ENCODE results near the gene EPM2AIP1. TPM values are rescaled to one million over a fixed set of nuclear protein-coding genes. Genes with fewer than 3 reads are reported as not detected.

Gene EPM2AIP1
- total and polyA plus RNA-seq, 9 of the 15 experiments (the other 6 are each of a cell fraction or from before 2014, with no cell fraction given): 6.7 to 44.8 (median 25.2) TPM

DNA sequence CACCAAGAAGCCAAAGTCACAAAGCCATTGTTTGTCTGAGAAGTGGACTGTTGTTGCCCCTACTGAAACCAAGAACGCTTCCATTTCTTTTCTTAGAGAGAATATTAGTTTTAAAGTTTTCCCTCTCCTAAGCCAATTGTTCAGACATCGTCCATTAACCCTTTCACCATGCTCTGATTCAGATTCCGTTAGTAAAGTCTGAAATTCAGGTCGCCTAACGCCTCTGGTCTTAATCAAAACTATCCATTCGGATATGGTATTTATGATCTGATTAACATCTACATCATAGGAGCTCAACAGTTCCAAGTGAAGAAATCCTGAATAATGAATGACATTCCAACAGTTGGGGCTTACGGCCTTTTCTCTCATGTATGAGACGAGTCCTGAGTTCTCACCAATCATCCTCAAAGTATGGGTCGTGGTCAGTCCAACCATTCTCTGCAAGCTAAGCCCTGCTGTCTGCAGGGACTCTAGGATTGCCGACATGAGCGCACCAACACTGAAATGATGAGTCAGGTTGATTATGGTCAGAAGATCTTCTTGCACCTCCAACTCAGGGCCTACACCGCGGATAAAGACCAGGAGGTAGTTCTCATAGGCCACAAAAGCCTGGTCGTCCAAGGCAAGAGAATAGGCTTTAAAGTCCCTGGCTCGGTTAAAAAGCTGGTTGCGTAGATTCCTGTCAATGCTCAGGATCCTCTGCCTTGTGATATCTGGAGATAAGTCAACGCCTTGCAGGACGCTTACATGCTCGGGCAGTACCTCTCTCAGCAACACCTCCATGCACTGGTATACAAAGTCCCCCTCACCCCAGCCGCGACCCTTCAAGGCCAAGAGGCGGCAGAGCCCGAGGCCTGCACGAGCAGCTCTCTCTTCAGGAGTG is 767 bp downstream of the EPM2AIP1 start (continued):
- TF ChIP-seq, protein P1, sequence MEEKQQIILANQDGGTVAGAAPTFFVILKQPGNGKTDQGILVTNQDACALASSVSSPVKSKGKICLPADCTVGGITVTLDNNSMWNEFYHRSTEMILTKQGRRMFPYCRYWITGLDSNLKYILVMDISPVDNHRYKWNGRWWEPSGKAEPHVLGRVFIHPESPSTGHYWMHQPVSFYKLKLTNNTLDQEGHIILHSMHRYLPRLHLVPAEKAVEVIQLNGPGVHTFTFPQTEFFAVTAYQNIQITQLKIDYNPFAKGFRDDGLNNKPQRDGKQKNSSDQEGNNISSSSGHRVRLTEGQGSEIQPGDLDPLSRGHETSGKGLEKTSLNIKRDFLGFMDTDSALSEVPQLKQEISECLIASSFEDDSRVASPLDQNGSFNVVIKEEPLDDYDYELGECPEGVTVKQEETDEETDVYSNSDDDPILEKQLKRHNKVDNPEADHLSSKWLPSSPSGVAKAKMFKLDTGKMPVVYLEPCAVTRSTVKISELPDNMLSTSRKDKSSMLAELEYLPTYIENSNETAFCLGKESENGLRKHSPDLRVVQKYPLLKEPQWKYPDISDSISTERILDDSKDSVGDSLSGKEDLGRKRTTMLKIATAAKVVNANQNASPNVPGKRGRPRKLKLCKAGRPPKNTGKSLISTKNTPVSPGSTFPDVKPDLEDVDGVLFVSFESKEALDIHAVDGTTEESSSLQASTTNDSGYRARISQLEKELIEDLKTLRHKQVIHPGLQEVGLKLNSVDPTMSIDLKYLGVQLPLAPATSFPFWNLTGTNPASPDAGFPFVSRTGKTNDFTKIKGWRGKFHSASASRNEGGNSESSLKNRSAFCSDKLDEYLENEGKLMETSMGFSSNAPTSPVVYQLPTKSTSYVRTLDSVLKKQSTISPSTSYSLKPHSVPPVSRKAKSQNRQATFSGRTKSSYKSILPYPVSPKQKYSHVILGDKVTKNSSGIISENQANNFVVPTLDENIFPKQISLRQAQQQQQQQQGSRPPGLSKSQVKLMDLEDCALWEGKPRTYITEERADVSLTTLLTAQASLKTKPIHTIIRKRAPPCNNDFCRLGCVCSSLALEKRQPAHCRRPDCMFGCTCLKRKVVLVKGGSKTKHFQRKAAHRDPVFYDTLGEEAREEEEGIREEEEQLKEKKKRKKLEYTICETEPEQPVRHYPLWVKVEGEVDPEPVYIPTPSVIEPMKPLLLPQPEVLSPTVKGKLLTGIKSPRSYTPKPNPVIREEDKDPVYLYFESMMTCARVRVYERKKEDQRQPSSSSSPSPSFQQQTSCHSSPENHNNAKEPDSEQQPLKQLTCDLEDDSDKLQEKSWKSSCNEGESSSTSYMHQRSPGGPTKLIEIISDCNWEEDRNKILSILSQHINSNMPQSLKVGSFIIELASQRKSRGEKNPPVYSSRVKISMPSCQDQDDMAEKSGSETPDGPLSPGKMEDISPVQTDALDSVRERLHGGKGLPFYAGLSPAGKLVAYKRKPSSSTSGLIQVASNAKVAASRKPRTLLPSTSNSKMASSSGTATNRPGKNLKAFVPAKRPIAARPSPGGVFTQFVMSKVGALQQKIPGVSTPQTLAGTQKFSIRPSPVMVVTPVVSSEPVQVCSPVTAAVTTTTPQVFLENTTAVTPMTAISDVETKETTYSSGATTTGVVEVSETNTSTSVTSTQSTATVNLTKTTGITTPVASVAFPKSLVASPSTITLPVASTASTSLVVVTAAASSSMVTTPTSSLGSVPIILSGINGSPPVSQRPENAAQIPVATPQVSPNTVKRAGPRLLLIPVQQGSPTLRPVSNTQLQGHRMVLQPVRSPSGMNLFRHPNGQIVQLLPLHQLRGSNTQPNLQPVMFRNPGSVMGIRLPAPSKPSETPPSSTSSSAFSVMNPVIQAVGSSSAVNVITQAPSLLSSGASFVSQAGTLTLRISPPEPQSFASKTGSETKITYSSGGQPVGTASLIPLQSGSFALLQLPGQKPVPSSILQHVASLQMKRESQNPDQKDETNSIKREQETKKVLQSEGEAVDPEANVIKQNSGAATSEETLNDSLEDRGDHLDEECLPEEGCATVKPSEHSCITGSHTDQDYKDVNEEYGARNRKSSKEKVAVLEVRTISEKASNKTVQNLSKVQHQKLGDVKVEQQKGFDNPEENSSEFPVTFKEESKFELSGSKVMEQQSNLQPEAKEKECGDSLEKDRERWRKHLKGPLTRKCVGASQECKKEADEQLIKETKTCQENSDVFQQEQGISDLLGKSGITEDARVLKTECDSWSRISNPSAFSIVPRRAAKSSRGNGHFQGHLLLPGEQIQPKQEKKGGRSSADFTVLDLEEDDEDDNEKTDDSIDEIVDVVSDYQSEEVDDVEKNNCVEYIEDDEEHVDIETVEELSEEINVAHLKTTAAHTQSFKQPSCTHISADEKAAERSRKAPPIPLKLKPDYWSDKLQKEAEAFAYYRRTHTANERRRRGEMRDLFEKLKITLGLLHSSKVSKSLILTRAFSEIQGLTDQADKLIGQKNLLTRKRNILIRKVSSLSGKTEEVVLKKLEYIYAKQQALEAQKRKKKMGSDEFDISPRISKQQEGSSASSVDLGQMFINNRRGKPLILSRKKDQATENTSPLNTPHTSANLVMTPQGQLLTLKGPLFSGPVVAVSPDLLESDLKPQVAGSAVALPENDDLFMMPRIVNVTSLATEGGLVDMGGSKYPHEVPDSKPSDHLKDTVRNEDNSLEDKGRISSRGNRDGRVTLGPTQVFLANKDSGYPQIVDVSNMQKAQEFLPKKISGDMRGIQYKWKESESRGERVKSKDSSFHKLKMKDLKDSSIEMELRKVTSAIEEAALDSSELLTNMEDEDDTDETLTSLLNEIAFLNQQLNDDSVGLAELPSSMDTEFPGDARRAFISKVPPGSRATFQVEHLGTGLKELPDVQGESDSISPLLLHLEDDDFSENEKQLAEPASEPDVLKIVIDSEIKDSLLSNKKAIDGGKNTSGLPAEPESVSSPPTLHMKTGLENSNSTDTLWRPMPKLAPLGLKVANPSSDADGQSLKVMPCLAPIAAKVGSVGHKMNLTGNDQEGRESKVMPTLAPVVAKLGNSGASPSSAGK (IDR thresholded peaks at IDR 0.05): no peak
- TF ChIP-seq CTBP1 (IDR thresholded peaks at IDR 0.05; ENCODE audit: borderline replicate concordance): no peak
- no peak for TF ChIP-seq DDX20 (tag; IDR thresholded peaks at IDR 0.05; ENCODE audit: low read depth)
- no peak for TF ChIP-seq PURB (CRISPR knock-in tag; IDR thresholded peaks at IDR 0.05; ENCODE audit: low read depth)
- no peak for TF ChIP-seq ZBTB43 (CRISPR knock-in tag; IDR thresholded peaks at IDR 0.05)
- TF ChIP-seq KAT8 (IDR thresholded peaks at IDR 0.05; ENCODE audit: low read depth): no peak
- no peak for TF ChIP-seq ZBTB49 (CRISPR knock-in tag; IDR thresholded peaks at IDR 0.05; ENCODE audit: borderline replicate concordance)
- TF ChIP-seq PHF21A (IDR thresholded peaks at IDR 0.05; ENCODE audit: borderline replicate concordance, low read depth): no peak
